Nucleus accumbens (tissue), 56 donors: ENCODE data around the gene ENTREP3.
"Not testable (repeated sequence)": the region's sequence is repeated elsewhere in the genome, so short reads cannot be mapped to it uniquely, and the experiment has no call there.

Source experiments
- DNase-seq, 56 donors: peaks; one replicate each; lab custom pipeline; 2025; lab: John Stamatoyannopoulos, UW

Gene ENTREP3

GRCh38 chr1:155254714-155255242 lies 505 bp downstream of the ENTREP3 start:
- peak in 27 of 56 donors; percentile 9 to 78 (median 47) for DNase-seq

DNA sequence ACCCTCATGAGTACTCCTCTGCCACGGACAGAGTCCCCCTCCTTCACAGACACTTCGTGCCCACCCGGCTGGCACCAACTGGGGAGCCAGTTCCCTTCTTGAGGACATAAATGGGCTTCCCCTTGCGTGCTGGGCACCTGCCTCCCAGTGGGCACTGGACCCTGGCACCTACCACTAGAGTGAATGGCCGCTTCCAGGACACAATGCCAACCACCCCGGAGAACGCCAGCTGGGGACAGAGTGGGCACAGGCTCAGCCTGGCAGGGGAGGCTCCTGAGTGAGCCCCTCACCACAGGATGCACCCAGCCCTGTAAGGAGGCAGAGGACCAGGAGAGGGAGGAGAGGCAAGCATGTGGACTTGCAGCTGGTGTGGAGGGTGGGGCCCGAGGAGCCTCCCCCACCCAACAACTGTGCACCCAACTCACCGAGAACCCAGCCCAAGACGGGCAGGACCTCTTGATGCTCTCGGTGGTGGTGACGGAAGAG lies 1.0 kb downstream of the ENTREP3 start:
- peak in 6 of 56 donors; percentile 2 to 55 (median 36) for DNase-seq

- DNase-seq = peak in 1 of 56 donors; percentile 4
Measured at GRCh38 chr1:155253797-155254196, 1.5 kb downstream of the ENTREP3 start.

- no peak for DNase-seq
Measured at GRCh38 chr1:155253208-155253607, 2.1 kb downstream of the ENTREP3 start.

DNA sequence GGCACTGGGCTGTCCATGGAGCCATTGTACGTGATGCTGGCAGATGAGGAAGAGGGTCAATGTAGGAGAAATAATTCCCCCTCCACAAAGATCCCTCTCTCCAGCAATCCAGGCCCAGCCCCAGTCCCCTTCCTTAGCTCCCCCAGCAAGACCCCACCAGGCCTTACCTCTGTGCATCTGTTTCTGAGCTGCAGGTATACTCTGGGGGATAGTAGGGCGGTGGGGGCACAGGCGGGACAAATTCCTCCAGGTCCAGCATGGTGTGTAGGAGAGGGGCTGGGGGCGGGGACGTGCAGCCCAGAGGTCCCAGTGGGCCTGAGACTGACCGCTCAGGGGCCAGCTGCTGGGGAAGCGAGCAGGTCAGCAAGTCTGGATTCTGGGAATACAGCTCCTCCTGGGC lies 3.7 kb downstream of the ENTREP3 start:
- no peak for DNase-seq

DNA sequence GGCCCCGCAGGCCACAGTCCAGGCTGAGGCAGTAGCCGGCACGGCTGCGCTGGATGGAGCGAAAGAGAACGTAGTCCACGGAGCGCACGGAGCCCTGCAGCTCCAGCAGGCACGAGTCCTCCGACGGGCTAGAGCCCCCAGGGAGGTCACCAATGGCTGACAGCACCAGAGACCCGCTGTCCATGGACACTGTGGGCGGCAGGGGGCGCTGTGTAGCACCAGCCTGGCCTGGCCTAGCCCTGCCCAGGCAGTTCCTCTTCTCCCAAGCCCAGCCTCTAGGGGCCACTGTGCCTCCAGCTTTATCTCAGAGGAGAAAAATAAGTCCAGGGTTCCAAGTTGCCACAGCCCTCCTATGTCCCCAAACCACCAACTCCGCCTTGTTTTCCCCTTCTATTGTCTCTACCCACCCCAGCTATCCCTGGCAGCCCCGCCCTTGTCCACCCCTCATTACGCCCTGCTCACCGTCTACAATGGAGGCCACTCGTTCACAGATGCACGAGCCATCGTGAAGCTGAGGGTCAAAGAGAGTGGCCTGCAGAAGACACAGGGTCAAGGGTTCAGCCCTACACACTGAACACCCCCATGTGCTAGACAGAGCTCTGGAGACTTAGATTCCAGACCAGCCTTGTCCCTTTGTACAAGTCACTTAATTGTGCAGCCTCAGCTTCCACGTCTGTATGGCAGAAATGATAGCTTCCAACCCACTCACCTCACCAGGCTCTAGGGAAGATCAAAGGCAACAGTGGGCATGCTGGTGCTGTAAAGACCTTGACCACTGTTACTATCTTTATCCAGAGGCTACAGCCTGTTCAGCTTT lies 4.4 kb downstream of the ENTREP3 start:
- DNase-seq = peak in 54 of 56 donors; percentile 30 to 95 (median 80)

GRCh38 chr1:155250246-155250632 lies 5.0 kb downstream of the ENTREP3 start:
- peak in 1 of 56 donors; percentile 51 for DNase-seq

DNA sequence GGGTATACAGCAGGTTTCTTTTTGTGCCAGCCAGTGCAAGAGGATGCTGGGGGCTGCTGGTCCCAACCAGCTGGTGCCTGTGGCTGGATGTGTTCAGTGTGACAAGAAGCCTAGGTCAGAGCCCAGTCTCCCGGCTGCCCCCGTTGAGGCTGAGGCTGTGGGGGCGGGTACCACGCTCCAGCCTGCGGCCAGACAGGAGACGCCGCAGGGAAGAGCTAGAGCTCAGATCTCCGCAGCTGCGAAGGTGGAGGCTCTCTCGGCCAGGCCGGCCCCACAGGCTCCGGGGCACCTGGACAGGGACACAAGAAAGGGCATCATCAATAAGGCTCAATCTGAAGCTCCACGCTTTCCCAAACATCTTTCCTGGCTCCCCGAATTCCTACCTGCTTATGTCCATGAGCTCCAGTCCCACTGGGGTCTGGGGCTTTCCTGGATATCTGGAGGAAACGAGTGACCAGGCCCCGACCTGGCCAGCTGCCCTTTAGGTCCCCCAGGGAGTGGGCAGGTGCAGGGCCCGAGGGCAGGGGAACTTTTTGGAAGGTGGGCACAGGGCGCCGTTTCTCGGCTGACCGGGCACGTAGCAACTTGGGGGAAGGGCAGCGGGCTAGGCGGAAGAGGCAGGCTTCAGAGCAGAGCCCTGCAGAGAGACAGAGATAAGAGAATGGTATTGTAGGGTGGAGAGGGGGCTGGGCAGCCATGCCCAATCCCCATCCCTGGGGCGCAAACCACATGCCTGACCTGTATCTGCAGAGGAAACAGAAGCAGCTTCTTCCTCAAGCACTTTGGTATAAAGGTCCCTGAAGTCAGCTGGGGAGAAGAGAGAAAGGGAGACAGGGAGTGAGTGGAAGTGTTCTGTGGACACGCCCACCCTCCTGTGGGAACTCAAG lies 7.4 kb downstream of the ENTREP3 start:
- DNase-seq = no peak

DNA sequence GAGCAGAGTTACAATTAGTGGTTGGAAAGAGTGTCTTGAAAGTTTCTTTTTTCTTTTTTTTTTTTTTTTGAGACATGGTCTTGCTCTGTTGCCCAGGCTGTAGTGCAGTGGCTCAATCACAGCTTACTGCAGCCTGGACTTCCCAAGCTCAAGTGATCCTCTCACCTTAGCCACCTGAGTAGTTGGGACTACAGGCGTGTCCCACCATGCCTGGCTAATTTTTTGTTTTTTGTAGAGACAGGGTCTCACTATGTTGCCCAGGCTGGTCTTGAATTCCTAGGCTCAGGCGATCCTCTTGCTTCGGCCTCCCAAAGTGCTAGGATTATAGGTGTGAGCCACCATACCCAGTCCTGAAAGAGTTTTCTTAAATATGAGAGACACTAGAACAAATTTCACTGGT lies 8.5 kb downstream of the ENTREP3 start:
- DNase-seq = not testable (repeated sequence)

DNA sequence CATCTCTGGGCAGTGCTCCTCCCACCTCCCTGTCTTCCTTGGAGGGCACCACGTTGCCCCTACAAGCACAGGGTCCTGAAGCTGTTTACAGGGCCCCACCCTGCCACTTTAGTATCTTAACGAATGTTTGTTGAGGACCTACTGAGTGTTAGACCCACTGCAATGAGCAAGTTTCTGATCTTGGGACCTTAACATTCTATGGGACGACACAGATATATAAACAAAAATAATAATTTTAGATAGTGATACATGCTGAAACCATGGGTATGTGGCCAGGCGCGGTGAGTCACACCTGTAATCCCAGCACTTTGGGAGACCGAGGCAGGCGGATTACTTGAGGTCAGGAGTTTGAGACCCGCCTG lies 10.1 kb downstream of the ENTREP3 start:
- DNase-seq = no peak

DNA sequence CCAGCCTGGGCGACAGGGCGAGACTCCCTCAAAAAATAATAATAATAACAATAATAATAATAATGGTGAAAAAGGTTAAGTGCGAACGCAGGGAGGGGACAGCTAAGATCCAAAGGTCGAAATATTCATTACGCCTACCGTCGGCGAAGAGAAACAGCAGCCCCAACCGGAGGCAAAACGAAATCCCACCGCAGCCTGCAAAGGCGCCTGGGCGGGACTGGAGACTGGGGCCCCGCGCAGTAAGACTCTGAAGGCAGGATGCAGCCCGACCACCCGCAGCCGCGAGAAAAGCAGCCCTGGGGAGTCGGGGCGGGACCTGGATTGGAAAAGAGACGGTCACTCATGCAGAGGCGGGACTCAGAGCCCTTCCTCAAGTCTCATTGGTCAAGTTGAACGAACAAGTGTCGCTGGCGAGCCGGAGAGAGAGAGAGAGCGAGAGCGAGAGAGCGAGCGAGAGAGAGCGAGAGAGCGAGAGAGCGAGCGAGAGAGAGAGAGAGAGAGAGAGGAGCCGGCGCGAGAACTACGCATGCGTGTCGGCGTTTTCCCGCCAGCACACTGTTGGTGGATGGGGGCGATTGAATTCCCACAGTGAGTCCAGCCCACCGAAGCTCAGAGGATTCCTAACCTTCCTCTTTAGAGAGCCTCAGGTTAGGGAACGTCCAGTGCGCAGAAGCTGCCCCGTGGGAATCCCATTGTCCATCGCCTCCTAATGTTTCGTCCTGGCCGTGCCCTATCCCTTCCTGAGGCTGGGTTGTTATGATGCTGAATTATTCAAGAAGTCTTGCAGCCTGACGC lies 10.7 kb downstream of the ENTREP3 start:
- peak; percentile 80 to 99 (median 96) for DNase-seq

DNA sequence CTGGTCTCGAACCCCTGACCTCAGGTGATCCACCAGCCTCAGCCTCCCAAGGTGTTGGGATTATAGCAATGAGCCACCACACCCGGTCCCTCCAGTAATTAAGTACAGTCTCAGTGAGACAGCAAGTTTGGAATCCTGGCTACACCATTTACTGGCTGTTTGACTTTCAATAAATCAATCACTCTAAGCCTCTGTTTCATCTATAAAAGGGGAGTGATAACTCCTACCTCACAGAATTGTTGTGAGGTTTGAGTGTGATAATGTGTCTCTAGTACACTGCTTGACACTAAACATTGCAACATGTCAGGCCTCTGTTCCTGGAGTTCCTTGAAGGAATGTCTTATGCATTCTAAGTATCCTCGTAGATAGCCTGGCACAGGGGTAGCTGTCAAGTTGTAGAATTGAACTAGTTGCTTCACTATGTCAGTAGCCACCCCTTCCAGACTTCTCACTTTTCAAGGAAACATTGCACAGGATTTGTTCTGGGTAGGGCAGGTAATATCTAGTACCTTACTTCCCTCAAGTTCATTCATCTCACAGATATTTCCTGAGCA lies 12.4 kb downstream of the ENTREP3 start:
- no peak for DNase-seq

DNA sequence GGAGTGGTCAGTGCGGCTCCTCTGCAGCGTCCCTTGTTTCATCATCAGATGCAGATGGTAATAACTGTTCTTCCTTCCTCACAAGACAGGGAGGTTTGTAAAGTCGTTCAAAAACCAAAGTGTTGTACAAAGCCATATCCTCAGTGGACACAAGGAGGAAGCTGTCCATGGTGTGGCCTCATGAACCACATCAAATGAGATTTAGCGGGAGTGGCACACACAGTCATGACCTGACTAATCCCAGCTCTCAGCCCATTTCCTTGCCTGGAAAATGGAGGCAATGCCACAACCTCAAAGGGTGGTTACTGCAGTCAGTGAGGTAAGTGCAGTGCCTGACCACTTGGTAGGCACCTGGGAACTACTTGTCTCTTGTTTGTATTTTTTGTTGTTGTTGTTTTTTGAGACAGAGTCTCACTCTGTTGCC lies 13.4 kb downstream of the ENTREP3 start:
- no peak for DNase-seq

- DNase-seq = peak in 55 of 56 donors; percentile 20 to 90 (median 69)
Measured at GRCh38 chr1:155241069-155241679, 14.1 kb downstream of the ENTREP3 start.

GRCh38 chr1:155236451-155236850 lies 18.8 kb downstream of the ENTREP3 start:
- no peak for DNase-seq

- DNase-seq = not testable (repeated sequence)
Measured at GRCh38 chr1:155235375-155235774, 19.9 kb downstream of the ENTREP3 start.

DNA sequence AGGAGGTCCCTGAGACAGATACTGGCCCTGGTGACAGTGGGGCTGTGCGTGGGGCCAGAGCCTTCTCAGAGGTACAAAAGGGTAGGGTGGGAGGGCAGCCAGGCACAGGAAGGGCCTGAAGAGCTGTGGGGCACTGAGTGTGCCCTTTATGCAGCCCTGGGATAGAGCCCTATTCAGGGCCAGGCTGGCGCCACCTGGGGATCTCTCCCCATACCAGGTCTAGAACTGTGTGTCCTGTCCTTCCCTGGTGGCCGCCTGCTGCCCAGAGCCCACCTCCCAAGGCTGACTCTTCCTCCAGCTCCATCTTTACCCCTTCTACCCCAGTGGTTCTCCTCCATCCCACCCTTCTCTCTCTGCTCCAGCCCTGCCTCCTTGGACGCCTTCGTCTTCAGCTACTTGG lies 21.8 kb downstream of the ENTREP3 start:
- DNase-seq = not testable (repeated sequence)

- peak in 34 of 56 donors; percentile 4 to 66 (median 22) for DNase-seq
Measured at GRCh38 chr1:155232001-155232978, 23.0 kb downstream of the ENTREP3 start.
